ENCODE measurements around the gene TBX4. TPM values are rescaled to one million over a fixed set of nuclear protein-coding genes. Genes with fewer than 3 reads are reported as not detected.

Gene TBX4
- total RNA-seq, 3 donors from 2014 or later = 0.80 TPM; not detected in 2

- Histone ChIP-seq H3K4me3 (no peak overlapping the region), H3K36me3 (no peaks in the 10 kb centered on the region), H3K4me1 (peaks cover 3 to 10% of the 10 kb centered on the region in 2 donors), H3K27ac (peak overlapping the region in 1 of 2 donors; percentile 96), H3K27me3 (no peaks in the 10 kb centered on the region), H3K9me3 (peaks cover 0 to 4% of the 10 kb centered on the region in 2 donors)
- DNase-seq (ENCODE audit: low spot score in 2 of 2) = peak; percentile 17 to 52
- intact Hi-C loops (cut with DNase I; ENCODE audit: low total_unique reads) = no loop called here
- no peak for TF ChIP-seq POLR2A (IDR thresholded peaks at IDR 0.05)
- TF ChIP-seq POLR2AphosphoS5 (IDR thresholded peaks at IDR 0.05) = peak in 1 of 3 donors; percentile 11
Measured at GRCh38 chr17:61414141-61414935, 37.9 kb upstream of the TBX4 start.

- peak in 1 of 2 donors; percentile 34 for DNase-seq (ENCODE audit: low spot score in 2 of 2)
- no peak overlapping the region for H3K4me3 ChIP-seq
Measured at GRCh38 chr17:61414936-61415251, 37.3 kb upstream of the TBX4 start.

GRCh38 chr17:61415374-61416210 lies 36.6 kb upstream of the TBX4 start:
- peak overlapping the region; percentile 64 to 94 for H3K27ac ChIP-seq
- no peak for TF ChIP-seq POLR2A (IDR thresholded peaks at IDR 0.05)
- TF ChIP-seq POLR2AphosphoS5 (IDR thresholded peaks at IDR 0.05) = no peak
- TF ChIP-seq CTCF (IDR thresholded peaks at IDR 0.05) = no peak
- H3K4me3 ChIP-seq = no peak overlapping the region
- intact Hi-C loops (cut with DNase I; ENCODE audit: low total_unique reads) = no loop called here
- H3K9me3 ChIP-seq = peaks cover 0 to 4% of the 10 kb centered on the region in 2 donors
- H3K4me1 ChIP-seq = peaks cover 3 to 10% of the 10 kb centered on the region in 2 donors
- DNase-seq (ENCODE audit: low spot score in 2 of 2) = peak; percentile 16 to 24
- H3K27me3 ChIP-seq = no peaks in the 10 kb centered on the region
- H3K36me3 ChIP-seq = no peaks in the 10 kb centered on the region

More at GRCh38 chr17:61414936-61415251, 37.3 kb upstream of the TBX4 start:
- Histone ChIP-seq H3K27ac (peak overlapping the region in 1 of 2 donors; percentile 94), H3K4me1 (peaks cover 3 to 10% of the 10 kb centered on the region in 2 donors), H3K9me3 (peaks cover 0 to 4% of the 10 kb centered on the region in 2 donors), H3K36me3 (no peaks in the 10 kb centered on the region), H3K27me3 (no peaks in the 10 kb centered on the region)
- intact Hi-C loops (cut with DNase I; ENCODE audit: low total_unique reads) = no loop called here
- no peak for TF ChIP-seq CTCF (IDR thresholded peaks at IDR 0.05)
- TF ChIP-seq POLR2AphosphoS5 (IDR thresholded peaks at IDR 0.05) = no peak
- TF ChIP-seq POLR2A (IDR thresholded peaks at IDR 0.05) = no peak

GRCh38 chr17:61416211-61416539 lies 36.0 kb upstream of the TBX4 start:
- Histone ChIP-seq H3K27me3 (peaks cover 0 to 5% of the 10 kb centered on the region in 2 donors), H3K36me3 (no peaks in the 10 kb centered on the region), H3K4me3 (peak overlapping the region in 2 of 3 donors; percentile 34 to 63), H3K9me3 (peaks cover 0 to 2% of the 10 kb centered on the region in 2 donors), H3K27ac (peak overlapping the region; percentile 64 to 94), H3K4me1 (peaks cover 2 to 10% of the 10 kb centered on the region in 2 donors)
- TF ChIP-seq POLR2A (IDR thresholded peaks at IDR 0.05) = no peak
- no peak for TF ChIP-seq CTCF (IDR thresholded peaks at IDR 0.05)
- TF ChIP-seq POLR2AphosphoS5 (IDR thresholded peaks at IDR 0.05) = no peak
- peak in 1 of 2 donors; percentile 15 for DNase-seq (ENCODE audit: low spot score in 2 of 2)
- intact Hi-C loops (cut with DNase I; ENCODE audit: low total_unique reads) = no loop called here

GRCh38 chr17:61416540-61417363 lies 35.5 kb upstream of the TBX4 start:
- Histone ChIP-seq H3K4me1 (peaks cover 0 to 10% of the 10 kb centered on the region in 2 donors), H3K4me3 (peak overlapping the region in 2 of 3 donors; percentile 34 to 63), H3K9me3 (no peaks in the 10 kb centered on the region), H3K36me3 (no peaks in the 10 kb centered on the region), H3K27ac (peak overlapping the region; percentile 64 to 94), H3K27me3 (peaks cover 0 to 10% of the 10 kb centered on the region in 2 donors)
- intact Hi-C loops (cut with DNase I; ENCODE audit: low total_unique reads) = no loop called here
- DNase-seq (ENCODE audit: low spot score in 2 of 2) = peak; percentile 62 to 81
- TF ChIP-seq POLR2A (IDR thresholded peaks at IDR 0.05) (no peak), CTCF (IDR thresholded peaks at IDR 0.05) (peak; percentile 83 to 93 (median 91)), POLR2AphosphoS5 (IDR thresholded peaks at IDR 0.05) (no peak)

All from breast epithelium (tissue), 4 donors.